ENCODE measurements around the gene SPATA2.

The SPATA2 gene

DNA sequence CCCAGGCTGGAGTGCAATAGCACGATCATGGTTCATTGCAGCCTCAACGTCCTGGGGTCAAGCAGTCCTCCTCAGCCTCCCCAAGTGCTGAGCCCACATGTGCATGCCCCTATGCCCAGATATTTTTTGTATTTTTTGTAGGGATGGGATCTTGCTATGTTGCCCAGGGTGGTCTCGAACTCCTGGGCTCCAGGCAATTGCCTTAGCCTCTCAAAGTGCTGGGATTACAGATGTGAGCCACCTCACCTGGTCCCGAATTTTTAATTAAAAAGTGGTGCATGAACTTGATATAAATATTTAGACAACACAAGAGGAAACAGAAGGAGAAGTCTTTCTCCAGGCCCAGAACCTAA, 13.8 kb upstream of the SPATA2 start:
- DNase-seq: no peak

DNA sequence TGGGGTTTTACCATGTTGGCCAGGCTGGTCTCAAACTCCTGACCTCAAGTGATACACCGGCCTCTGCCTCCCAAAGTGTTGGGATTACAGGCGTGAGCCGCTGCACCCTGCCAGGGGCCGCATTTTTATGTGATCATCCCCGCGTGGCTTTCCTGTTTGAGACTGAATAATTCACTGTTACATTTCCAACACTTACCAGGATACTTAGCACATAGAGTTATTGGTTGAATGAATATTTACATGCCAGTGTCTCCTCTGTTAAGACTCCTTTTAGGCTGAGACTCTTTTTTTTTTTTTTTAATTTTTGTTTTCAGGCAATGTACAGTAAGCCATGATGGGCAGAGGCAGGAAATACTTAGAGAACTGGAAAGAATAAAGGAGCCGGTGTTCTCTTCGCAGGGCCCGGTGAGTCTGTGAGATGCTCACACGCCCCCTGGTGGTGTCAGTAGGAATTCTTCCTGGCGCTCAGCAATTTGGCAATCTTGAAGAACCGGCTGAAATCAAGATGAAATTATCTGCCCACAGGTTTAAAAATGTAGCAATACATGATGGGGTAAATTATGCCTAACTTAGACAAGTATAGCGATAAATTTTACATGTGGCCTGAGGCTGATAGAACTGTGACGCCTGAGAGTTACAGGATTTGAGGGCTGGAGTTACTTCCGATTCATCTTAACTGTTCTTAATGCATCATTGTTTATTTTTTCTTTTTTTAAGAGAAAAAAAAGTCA, 13.2 kb upstream of the SPATA2 start:
- DNase-seq: peak; percentile 77

DNA sequence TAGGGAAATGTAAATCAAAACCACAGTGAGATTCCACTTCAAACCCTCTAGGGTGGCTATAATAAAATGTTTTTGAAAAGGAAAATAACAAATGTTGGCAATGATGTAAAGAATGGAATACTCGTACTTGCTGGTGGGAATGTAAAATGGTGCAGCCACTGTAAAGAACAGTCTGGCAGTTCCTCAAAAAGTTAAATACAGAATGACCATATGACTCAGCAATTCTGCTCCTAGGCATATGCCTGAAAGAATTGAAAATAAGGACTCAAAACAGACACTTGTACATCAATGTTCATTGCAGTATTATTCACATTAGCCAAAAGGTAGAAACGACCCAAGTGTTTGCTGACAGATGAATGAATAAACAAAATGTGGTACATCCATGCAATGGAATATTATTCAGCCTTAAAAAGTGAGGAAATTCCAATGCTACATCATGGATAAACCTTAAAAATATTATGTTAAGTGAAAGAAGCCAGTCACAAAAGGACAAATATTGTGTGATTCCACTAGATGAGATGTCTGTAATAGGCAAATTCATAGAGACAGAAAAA, 10.6 kb upstream of the SPATA2 start:
- no peak for DNase-seq

DNA sequence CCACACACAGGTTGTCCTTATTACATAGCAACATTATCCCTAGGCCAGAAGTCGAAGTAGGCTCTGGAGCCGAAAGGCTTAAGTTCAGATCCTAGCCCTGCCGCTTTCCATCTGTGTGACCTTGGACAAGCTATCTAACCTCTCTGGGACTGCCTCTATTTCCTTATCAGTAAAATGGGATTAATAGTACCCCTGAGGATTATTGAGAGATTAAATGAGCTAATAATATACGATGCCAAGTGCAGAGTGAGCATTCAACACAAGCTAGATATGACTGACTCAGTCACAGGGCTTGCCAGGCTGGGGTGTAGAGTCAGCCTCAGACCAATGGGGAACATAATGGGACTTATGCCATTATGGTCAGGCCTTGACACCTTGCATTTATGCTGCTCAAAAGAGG, 8.9 kb upstream of the SPATA2 start:
- DNase-seq: no peak

DNA sequence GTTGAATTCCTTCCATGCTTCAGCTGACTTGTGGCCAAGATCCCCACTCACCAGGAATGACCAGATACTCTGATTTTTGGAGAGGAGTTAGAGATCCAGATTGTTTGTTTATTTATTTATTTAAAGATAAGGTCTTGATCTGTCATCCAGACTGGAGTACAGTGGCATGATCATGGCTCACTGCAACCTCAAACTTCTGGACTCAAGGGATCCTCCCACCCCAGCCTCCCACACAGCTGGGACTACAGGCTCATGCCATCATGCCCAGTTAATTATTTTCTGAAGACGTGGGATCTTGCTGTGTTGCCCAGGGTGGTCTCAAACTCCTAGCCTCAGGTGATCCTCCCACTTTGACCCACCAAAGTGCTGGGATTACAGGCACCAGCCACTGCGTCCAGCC, 4.1 kb upstream of the SPATA2 start:
- DNase-seq: no peak

DNA sequence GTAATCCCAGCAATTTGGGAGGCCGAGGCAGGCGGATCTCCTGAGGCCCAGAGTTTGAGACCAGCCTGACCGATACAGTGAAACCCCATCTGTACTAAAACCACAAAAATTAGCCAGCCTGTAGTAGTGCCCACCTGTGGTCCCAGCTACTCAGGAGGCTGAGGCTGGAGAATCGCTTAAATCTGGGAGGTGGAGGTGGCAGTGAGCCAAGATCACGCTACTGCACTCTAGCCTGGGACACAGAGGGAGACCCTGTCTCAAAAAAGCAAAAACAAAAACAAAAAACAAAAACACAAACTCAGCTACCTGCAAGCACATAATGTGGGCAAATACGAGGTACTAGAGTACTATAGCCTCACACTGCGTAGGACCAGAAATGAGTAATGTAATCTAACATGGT, 3.7 kb upstream of the SPATA2 start:
- no peak for DNase-seq

DNA sequence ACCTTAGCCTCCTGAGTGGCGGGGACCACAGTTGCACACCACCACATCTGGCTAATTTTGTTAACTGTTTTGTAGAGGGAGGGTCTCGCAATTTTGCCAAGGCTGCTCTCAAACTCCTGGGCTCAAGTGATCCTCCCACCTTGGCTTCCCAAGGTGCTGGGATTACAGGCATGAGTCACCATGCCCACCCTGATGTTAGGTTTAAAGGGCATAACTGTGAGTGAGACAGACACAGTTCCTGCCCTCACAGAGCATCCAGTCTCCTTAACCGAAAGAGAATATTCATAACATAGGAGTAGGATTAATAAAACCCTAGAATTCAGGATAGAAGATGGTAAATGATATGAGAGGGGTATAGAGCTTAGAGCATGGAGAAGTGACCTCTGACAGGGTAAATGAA, 3.1 kb upstream of the SPATA2 start:
- DNase-seq: no peak

DNA sequence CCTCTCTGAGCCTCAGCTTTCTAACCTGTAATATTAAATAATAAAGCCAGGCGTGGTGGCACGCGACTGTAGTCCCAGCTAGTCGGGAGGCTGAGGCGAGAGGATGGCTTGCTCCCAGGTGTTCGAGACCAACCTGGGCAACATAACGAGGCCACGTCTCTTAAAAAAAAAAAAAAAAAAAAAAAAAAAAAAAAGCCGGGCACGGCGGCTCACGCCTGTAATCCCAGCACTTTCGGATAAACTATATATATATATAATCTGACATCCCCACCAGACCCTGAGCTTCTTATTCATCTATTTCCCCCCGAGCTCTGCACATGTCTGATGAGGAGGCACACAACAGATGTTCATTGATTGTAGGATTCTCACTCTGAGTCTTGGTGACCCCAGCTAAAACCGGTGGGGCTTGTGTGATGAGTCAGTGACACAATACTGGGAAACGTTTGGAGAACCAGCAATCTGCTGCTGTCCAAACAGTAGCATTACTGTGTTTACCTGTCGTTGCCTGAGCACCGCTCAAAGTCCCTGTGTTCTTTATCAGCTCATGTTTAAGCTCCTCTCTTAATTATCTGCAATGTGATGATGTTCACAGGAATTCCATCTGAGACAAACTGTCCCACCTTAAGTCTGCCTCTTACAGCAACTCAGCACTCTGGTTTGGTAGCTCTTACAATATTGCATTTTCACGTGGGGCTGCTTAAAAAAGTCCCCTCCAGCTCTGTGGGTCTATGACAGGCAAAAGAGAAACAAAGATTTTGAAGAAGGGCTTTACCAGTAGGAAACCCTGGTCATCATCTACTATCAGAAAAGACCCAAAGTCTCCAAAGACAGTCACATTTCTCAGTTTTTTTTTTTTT, 1.0 kb upstream of the SPATA2 start:
- peak; percentile 34 for DNase-seq

DNA sequence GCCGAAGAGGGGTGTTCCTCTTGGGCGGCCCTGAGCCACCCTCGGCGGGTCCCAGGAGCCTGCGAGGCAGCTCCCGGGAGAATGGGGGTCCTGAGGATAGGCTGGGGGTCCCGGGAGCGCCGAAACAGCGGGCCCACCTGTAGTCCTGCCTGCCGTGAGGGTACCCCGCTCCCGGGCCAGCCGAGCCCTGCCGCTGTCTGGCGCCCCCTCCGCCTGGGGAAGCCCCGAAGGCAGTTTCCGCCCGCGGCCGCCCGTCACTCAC, 280 bp downstream of the SPATA2 start:
- DNase-seq: no peak

DNA sequence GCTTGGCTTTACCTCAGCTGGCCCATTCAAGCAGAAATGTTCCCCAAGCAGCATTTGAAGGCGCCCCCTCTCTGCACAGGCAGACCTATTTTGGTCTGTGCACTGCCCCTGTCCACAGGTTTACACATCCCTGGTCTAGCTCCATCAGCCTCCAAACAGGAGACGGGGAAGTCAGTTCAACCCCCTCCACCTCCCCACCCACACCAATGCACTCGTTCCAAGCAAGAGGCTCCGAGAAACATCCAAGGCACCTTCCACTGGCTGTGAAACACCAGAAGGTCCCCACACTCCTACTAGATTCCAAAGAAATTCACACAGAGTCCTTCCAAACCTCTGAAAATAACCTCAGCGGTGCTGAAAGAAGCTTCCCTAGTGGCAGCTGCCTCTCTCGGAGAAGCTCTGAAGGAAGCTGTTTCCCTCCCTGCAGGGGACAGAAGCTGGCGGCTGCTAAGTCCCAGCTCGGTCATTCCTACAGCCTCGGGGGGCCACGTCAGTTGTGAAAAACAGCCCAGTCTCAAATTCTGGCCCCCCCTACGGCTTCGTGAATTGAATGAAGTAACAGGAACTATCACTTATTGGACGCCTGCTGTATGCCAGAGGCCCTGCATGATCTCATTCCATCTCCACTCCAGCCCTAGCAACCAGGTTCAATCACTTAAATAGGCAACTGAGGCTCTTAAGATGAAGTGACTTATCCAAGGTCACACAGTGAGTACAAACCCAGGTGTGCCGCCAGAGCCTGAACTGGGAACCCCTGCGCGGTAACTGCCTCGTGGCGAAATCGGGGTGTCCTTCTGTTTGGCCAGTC, 815 bp downstream of the SPATA2 start:
- no peak for DNase-seq

DNA sequence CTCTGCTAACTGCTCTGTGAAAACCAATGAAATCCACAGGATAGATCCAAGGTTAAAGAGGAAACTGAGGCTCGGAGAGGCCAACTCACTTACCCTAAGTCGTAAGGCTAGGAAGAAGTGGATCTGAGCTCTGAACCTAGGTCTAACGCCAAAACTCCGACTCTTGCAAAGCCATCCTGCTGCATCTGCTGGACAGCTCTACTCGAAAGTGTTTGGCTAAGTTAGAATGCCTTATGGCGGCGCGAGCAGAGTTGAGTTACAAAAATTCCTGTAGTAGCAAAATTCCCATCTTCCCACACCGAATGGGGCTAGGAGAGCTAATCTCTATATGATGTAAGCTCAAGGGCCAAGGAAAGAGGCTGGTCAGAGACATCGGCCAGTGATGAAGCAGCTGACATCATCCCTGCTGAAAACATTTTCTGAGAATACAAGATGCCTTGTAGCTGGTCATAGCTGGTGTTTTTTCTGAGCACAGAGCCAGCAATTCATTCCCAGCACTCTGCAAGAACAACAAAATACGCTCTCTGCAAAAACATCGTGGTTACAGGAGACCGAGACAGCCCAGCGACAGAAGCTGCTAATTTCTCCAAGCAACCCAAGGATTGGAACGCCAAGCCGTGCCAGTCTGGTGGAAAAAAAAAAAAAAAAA, 1.8 kb downstream of the SPATA2 start:
- no peak for DNase-seq

DNA sequence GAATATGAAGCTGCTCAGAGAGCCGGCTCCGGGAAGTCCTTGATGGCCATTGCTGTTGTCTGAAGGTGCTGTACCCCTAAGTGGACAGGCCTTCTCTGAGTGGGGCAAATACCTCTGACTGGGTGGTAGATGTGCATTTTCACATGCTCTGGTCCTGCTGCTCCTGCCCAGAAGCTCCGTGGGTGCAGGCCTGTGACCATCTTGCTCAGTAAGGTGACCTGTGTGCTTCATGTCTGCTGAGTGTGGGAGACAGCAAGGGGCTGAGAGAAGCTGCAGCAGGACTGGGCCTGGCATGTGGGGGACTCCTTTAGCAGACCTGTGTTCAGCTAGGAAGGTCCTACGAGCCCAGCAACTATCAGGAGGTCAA, 5.0 kb downstream of the SPATA2 start:
- DNase-seq: no peak

DNA sequence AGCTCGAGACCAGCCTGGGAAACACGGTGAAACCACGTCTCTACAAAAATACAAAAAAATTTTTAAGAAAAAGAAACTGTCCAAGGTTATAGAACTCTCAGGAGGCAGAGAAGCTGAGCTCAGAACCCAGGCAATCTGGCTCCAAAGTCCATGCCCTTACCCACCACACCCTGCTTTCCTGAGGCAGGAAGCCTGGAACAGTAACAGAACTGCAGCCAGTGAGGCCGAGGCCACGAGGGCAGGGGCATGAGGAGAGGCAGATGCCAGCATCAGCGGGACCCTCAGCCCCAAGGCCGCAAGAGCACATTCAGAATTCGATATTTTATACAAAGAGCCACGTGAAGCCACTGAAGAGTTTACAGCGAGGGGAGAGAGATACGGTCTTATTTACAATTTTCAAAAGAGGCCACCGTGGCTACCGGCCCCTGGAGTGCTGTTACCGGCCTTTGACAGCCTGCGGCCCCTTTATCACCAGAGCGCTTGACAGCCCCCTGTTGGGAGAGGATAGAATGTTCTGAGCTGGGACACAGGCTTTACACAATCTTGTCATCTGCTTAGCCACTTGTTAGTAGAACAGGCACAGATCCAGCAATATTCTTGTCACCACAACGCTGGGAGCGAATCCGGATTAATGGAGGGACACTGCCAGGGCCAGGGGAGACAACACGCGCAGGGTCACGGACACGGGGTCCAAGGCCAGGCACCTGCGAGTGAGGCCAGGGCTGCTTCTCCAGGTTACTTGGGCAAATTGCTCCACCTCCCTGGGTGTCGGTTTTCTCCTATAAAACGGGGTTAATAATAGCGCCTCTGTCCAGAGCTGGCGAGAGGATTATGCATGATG, 5.6 kb downstream of the SPATA2 start:
- no peak for DNase-seq

DNA sequence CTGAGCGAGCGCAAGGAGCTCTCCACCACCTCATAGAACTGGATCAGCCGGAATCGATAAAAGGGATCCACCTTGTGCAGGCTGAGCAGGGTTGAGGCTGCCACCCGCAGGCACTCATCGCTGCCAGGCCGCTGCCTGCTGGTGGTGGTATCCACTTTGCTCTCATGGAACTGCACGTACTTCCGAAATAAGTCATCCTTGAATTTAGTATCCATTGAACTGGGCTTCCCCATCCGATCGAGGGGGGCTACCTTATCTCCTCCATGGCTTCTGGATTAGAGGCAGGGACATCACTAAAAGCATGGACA, 7.1 kb downstream of the SPATA2 start:
- no peak for DNase-seq

DNA sequence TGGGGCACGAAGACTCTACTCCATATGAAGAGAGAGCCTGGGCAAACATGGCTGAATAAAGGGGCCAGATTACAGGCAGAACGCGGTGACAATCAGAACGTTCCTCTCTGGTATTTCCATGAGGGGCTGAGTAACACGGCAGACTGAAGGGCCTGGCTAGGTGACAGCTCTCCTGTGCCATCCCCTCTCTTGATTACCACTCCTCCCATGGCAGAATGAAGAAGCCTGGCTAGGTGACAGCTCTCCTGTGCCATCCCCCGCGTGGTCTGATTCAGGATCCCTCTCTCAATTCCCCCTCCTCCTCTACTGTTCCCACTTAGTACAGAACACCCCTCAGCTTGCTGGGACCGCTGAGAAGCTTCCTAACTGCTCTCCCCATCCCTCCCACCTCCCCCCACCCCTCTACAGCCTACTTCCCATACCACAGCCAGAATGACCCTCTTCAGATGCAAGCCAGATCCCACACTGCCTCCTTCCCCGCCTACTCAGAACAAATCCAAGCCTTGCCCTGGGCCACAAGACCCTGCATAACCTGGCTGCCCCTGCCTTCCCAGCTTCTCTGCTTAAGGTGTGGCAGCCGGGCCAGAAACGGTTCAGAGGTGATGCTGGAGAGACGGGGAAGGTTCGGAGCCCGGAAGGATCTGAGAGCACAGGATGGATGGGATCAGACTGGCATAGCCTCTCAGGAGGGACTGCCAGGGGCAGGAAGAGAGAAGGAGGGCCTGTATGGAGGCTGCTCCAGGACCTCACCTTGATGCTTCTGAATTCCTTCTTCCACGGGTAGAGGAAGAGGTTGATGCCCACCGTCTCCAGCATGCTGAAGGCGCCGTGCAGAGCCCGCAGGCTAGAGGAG, 7.7 kb downstream of the SPATA2 start:
- no peak for DNase-seq

DNA sequence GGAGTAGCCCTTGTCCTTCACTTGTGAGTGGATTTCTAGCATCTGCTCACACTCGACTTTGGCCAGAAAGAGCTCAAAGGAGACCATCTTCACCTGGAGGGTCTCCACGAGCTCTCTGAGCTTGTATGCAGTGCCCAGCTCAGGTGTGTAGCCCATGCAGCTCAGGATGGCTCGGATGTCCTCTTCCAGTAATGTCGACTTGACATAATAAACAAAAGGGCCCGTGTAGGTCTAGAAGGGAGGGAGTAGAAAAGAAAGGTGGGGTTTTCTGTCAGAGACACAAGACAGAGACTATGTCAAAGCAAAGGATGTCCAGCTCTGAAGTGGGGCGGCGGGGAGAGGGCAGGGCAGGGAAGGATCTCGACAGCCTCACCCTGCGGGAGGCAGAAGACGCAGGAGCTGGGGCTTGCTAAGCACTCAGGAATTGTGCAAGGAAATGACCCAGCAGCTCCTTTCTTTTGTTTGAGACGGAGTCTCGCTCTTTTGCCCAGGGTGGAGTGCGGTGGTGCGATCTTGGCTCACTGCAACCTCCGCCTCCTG, 8.6 kb downstream of the SPATA2 start:
- DNase-seq: no peak

DNA sequence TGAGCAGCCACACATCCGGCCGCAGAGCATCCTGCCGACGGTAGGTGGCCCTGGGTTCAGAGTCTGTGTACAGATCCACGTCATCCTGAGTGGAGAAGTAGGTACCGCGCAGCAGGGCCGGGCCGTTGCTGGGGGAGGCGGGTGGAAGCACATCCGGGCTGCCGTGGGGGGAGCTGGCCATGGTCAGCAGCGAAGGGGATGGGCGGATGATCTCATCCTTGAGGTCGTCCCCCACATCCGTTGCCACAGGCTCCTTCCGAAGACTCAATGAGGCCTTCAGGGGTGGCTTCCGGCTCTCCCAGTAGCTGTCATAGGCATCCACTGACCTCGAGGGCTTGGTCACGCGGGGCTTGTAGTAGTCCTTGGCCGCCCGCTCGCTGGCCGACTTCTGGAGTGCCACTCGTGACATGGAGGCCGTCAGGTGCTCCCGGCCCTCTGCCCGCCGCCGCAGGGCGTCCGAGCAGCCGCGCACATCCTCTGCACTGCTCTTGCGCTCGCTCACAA, 9.2 kb downstream of the SPATA2 start:
- DNase-seq: no peak

DNA sequence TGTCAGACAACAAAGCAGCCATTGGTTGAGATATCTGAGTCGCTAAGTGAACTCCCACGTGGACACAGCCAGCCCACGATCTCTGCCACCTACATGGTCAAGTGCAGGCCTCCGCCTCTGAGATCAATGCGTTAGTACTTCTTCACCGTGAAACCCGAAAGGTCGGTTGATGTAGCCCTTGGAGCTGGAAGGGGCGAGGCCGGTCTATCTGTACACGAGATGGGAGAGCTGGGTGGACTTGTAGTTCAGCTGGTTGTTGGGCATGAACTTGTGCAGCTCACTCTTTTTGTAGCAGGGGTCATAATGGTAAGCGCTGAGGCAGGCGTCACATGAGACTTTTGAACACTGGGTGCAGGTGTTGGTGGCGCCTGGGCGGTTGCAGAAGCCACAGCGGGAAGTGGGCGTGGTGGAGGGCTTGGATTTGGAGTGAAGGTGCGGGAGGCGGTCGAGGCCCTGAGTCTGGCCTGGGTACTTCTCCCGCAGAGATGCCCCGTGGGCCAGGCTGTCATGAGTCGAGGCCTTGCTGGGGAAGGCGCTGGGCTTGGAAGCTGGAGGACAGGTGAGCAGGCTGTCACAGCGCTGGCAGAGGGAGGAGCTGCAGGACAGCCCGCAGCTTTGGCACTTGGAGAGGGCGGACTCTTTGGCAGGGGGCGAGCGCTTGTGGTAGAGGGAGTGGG, 9.8 kb downstream of the SPATA2 start:
- no peak for DNase-seq

DNA sequence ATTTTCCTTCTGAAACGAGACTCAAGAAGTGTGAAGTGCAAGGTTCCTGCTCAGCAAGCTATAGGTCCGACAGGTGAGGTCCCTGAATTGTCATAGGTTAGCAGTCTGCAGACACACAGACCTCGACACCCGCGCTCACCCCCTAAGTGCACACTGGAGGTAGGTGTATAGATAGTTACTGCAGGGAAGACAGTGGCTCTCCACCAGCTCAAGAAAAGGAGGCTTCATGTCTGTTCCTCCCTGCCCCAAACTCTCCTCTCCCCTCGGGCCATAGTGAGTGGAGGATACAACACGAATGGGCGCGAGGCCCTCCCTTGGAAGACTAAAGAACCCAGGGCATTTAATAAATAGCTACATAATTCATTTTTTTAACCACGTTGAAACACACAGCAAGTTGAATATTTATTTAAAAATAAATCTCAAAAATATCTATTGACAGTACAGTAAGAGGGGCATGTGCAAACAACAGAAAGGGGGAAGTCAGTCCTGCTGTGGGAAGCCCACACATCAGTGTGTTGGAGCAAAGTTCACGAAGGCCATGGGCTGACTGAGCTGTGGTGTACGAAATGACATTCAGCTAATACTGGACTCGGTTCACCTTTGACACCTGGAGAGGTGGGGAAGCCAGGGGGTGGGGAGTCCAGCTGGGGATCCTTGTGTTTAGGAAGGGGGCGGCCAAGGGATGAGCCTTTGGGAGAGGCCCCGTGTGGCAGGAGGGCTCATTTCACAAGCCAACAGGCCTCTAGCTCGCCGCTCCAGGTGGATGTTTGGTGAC, 10.7 kb downstream of the SPATA2 start:
- no peak for DNase-seq

DNA sequence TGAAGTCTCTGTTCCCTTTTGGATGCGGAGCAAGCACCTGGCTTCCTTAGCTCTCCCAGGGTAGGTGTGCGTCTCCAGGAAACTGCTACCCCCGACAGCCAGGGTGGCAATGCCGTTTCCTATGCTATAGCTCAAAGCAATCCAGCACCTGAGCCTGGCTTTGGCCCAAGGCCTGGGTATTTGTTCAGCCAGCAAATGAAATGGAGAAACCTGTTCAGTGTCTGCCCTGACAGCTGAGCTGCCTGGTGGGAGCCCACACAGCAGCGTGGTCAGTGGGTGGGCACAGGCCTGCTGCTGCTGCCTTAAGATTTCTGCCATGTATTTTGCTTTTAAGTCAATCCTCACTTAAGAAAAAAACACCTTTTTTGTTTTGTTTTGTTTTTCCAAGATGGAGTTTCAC, 13.7 kb downstream of the SPATA2 start:
- DNase-seq: no peak

Measured in NCI-H774 (cell line).